Measurements from ENCODE around the gene MTHFSD. TPM values are rescaled to one million over a fixed set of nuclear protein-coding genes. Genes with fewer than 3 reads are reported as not detected.

The MTHFSD gene
- total RNA-seq, 1 experiment from 2014 or later: 11.9 TPM

DNA sequence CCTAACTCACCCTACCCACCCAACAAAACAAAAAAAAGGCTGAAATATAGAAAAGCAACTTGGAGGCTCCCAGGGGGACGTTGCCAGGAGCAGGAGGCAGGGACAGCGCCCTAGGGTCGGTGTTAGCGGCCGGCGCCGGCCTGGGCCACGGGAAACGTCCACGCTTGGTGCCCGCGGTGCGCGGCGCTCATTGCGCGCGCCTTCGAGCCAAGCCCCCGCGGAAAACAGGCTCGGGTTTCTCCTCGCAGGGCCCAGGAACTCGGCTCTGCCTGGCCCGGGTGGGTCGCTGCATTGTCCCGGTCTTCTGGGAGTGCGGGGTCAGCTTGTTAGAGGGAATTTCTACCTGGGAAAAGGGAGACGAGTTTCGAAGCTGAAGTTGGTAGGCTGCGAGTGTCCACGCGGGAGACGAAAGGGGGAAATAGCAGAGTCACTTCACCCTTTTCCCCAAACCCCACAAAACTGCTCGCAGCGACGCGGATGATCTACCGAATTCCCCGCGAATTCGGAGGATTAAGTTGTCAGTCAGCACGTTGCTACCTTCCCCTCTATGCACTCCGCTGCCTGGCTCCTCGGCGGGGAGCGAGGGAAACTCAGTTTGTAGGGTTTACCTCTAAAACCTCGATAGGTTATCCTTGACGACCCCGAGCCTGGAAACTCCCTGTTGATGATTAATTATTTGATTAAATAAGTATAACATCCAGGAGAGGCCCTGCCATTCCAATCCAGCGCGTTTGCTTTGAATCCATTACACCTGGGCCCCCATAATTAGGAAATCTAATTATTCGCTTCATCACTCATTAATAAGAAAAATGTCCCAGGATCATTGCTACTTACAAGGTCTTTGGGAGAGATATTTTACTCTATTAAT is 10.8 kb upstream of the MTHFSD start:
- no peaks in the 10 kb centered on the region for H3K36me3 ChIP-seq (ENCODE audit: low read depth, low read length)
- no peaks in the 10 kb centered on the region for H3K9me2 ChIP-seq (replicated peaks; ENCODE audit: low read length)
- no peak overlapping the region for H3K27ac ChIP-seq (ENCODE audit: low read length)
- no peaks in the 10 kb centered on the region for H3F3A ChIP-seq (ENCODE audit: low read length, unreplicated experiment)
- ChIA-PET POLR2A (ENCODE audit: unreplicated experiment) (no interaction called here), CTCF (no interaction called here)
- TF ChIP-seq EZH2 (IDR thresholded peaks at IDR 0.05; ENCODE audit: low read length, unreplicated experiment) (no peak), EZH2phosphoT487 (IDR thresholded peaks at IDR 0.05; ENCODE audit: borderline replicate concordance, low read length) (no peak)
- TF ChIP-seq, protein P1, sequence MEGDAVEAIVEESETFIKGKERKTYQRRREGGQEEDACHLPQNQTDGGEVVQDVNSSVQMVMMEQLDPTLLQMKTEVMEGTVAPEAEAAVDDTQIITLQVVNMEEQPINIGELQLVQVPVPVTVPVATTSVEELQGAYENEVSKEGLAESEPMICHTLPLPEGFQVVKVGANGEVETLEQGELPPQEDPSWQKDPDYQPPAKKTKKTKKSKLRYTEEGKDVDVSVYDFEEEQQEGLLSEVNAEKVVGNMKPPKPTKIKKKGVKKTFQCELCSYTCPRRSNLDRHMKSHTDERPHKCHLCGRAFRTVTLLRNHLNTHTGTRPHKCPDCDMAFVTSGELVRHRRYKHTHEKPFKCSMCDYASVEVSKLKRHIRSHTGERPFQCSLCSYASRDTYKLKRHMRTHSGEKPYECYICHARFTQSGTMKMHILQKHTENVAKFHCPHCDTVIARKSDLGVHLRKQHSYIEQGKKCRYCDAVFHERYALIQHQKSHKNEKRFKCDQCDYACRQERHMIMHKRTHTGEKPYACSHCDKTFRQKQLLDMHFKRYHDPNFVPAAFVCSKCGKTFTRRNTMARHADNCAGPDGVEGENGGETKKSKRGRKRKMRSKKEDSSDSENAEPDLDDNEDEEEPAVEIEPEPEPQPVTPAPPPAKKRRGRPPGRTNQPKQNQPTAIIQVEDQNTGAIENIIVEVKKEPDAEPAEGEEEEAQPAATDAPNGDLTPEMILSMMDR (conservative IDR thresholded peaks at IDR 0.05; ENCODE audit: low read depth, low read length): no peak
- ATAC-seq (no peak), DNase-seq (no peak)
- no peaks in the 10 kb centered on the region for H3K9me3 ChIP-seq (ENCODE audit: low read length)
- H3K79me2 ChIP-seq (ENCODE audit: low read length): no peaks in the 10 kb centered on the region
- H3K27me3 ChIP-seq (ENCODE audit: low read length): no peaks in the 10 kb centered on the region
- BruUV-seq (replicated peaks): no TSS peak
- no peak overlapping the region for H3K9ac ChIP-seq (ENCODE audit: low read length)
- intact Hi-C loops (cut with micrococcal nuclease): no loop called here
- no peak overlapping the region for H3K4me2 ChIP-seq (ENCODE audit: low read length)
- no peak overlapping the region for H3K4me3 ChIP-seq (ENCODE audit: low read length)
- no peaks in the 10 kb centered on the region for H4K20me1 ChIP-seq (ENCODE audit: low read length)
- H2AFZ ChIP-seq (ENCODE audit: low read length): no peak overlapping the region
- peaks cover 15% of the 10 kb centered on the region for H3K4me1 ChIP-seq (ENCODE audit: insufficient read depth, low read length)

DNA sequence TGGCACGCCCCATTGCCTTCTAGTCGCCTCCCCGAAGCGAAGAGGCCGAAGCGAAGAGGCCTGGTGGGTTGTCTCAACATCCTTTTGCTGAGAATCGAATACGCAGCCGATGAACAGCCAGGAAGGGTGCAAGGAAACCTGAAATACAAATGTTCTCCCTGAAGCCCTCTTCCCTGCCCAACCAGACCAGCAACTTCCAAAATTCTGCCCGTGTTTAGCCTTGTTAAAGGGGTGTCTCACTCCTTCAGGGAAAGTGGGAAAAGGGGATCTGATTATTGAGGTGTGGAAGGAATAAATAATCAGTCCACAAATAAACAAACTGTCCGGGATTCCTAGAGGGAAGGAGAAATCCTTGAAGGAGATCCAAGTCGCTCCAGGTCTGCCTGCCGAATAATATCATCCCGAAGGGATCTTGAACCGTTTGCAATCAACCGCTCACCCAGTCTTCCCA is 10.2 kb upstream of the MTHFSD start:
- CTCF ChIA-PET: interaction anchor here (0.6 to 1.4 kb wide), 6 partner anchors 100 to 1204 kb away, joined by 3 to 22 read pairs (median 4); no protein-coding TSS in a partner anchor
- Histone ChIP-seq H3K9me3 (ENCODE audit: low read length) (no peaks in the 10 kb centered on the region), H3K27ac (ENCODE audit: low read length) (peak overlapping the region; percentile 54), H3K9ac (ENCODE audit: low read length) (peak overlapping the region; percentile 69; the same call in 1 of the 2 replicates), H3K4me3 (ENCODE audit: low read length) (no peak overlapping the region), H3K79me2 (ENCODE audit: low read length) (no peaks in the 10 kb centered on the region), H2AFZ (ENCODE audit: low read length) (peak overlapping the region; percentile 82; the same call in 1 of the 2 replicates), H3F3A (ENCODE audit: low read length, unreplicated experiment) (no peaks in the 10 kb centered on the region), H3K27me3 (ENCODE audit: low read length) (no peaks in the 10 kb centered on the region), H3K9me2 (replicated peaks; ENCODE audit: low read length) (no peaks in the 10 kb centered on the region), H3K4me1 (ENCODE audit: insufficient read depth, low read length) (peaks cover 15% of the 10 kb centered on the region), H3K4me2 (ENCODE audit: low read length) (peak overlapping the region; percentile 92; the same call in 1 of the 2 replicates), H4K20me1 (ENCODE audit: low read length) (no peaks in the 10 kb centered on the region), H3K36me3 (ENCODE audit: low read depth, low read length) (no peaks in the 10 kb centered on the region)
- no TSS peak for BruUV-seq (replicated peaks)
- TF ChIP-seq, protein P1 (conservative IDR thresholded peaks at IDR 0.05; ENCODE audit: low read depth, low read length): no peak
- TF ChIP-seq EZH2phosphoT487 (IDR thresholded peaks at IDR 0.05; ENCODE audit: borderline replicate concordance, low read length) (no peak), EZH2 (IDR thresholded peaks at IDR 0.05; ENCODE audit: low read length, unreplicated experiment) (no peak)
- POLR2A ChIA-PET (ENCODE audit: unreplicated experiment): interaction anchor here (0.5 to 0.7 kb wide), 4 partner anchors 20 to 318 kb away, joined by 3 to 8 read pairs (median 6); no protein-coding TSS in a partner anchor
- ATAC-seq (no peak), DNase-seq (no peak)
- intact Hi-C loops (cut with micrococcal nuclease): no loop called here
